ENCODE data around the gene CCDC85B. TPM values are rescaled to one million over a fixed set of nuclear protein-coding genes. Genes with fewer than 3 reads are reported as not detected.
"Not testable (repeated sequence)": the region's sequence is repeated elsewhere in the genome, so short reads cannot be mapped to it uniquely, and the experiment has no call there.

The CCDC85B gene
- total RNA-seq, 1 donor from 2014 or later = 26.6 TPM

DNA sequence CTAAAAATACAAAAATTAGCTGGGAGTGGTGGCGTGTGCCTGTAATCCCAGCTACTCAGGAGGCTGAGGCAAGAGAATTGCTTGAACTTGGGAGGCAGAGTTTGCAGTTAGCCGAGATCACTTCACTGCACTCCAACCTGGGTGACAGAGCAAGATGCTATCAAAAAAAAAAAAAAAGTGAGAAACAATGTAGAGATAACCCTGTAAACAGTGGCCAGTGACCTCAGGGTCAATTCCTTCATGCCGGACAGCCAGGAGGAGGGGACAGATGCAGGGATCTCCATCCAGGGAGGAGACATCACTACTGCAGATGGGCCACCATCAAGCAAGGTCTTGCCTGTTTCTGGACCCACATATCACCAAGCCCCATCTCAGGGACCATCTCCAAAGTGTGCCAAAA lies 42.7 kb upstream of the CCDC85B start:
- H3K9me3 Mint-ChIP-seq (ENCODE audit: low read depth) = peaks cover 3% of the 10 kb centered on the region
- H3K4me3 Mint-ChIP-seq (ENCODE audit: unreplicated experiment) = no peak overlapping the region
- no peaks in the 10 kb centered on the region for H3K27me3 Mint-ChIP-seq (ENCODE audit: low read depth)
- peaks cover 10% of the 10 kb centered on the region for H3K36me3 Mint-ChIP-seq (ENCODE audit: low read depth)
- H3K27ac Mint-ChIP-seq (ENCODE audit: unreplicated experiment) = no peak overlapping the region
- no peak for TF ChIP-seq CTCF (IDR thresholded peaks at IDR 0.05)
- DNase-seq (ENCODE audit: low spot score) = no peak
- H3K4me1 Mint-ChIP-seq (ENCODE audit: low read depth) = no peaks in the 10 kb centered on the region

DNA sequence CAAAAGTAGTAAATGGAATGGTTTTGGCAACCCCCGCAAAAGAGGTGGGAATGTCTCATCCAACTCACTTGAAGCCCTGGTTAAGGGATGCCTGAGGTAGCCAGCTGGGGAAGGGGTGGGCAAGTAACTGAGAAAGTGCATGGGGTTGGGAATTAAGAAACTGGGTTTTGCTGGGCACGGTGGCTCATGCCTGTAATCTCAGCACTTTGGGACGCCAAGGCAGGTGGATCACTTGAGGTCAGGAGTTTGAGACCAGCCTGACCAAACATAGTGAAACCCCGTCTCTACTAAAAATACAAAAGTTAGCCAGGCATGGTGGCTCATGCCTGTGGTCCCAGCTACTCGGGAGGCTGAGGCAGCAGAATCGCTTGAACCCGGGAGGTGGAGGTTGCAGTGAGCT lies 41.8 kb upstream of the CCDC85B start:
- not testable (repeated sequence) for H3K27me3 Mint-ChIP-seq (ENCODE audit: low read depth); H3K4me1 Mint-ChIP-seq (ENCODE audit: low read depth); H3K4me3 Mint-ChIP-seq (ENCODE audit: unreplicated experiment); DNase-seq (ENCODE audit: low spot score); H3K9me3 Mint-ChIP-seq (ENCODE audit: low read depth); H3K27ac Mint-ChIP-seq (ENCODE audit: unreplicated experiment)
- H3K36me3 Mint-ChIP-seq (ENCODE audit: low read depth) = peaks cover 15% of the 10 kb centered on the region

DNA sequence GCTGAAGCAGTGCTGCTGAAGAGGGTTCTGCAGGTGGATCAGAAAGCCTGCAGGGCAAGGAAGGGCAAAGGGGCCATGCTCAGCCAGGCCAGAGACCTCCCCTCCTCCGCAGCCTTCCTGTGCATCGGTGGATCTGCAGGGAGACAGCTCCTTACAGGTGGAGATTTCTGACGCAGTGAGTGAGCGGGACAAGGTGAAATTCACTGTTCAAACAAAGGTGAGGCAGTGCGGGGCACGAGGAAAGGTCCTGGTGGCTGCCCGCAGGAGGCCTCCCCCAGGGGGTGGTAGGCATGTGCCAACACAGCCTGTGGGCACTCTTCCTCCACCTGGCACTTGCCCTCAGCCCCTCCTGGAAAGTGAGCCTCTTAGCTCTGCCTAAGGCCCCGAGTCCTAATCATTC lies 41.1 kb upstream of the CCDC85B start:
- DNase-seq (ENCODE audit: low spot score) = no peak
- no peak overlapping the region for H3K4me3 Mint-ChIP-seq (ENCODE audit: unreplicated experiment)
- H3K9me3 Mint-ChIP-seq (ENCODE audit: low read depth) = peaks cover 3% of the 10 kb centered on the region
- TF ChIP-seq CTCF (IDR thresholded peaks at IDR 0.05) = no peak
- peaks cover 20% of the 10 kb centered on the region for H3K36me3 Mint-ChIP-seq (ENCODE audit: low read depth)
- H3K27me3 Mint-ChIP-seq (ENCODE audit: low read depth) = no peaks in the 10 kb centered on the region
- peaks cover 8% of the 10 kb centered on the region for H3K4me1 Mint-ChIP-seq (ENCODE audit: low read depth)
- no peak overlapping the region for H3K27ac Mint-ChIP-seq (ENCODE audit: unreplicated experiment)

- H3K9me3 Mint-ChIP-seq (ENCODE audit: low read depth) = peaks cover 3% of the 10 kb centered on the region
- H3K27ac Mint-ChIP-seq (ENCODE audit: unreplicated experiment) = no peak overlapping the region
- H3K36me3 Mint-ChIP-seq (ENCODE audit: low read depth) = peaks cover 25% of the 10 kb centered on the region
- no peaks in the 10 kb centered on the region for H3K27me3 Mint-ChIP-seq (ENCODE audit: low read depth)
- no peak for TF ChIP-seq CTCF (IDR thresholded peaks at IDR 0.05)
- DNase-seq (ENCODE audit: low spot score) = no peak
- peaks cover 12% of the 10 kb centered on the region for H3K4me1 Mint-ChIP-seq (ENCODE audit: low read depth)
- no peak overlapping the region for H3K4me3 Mint-ChIP-seq (ENCODE audit: unreplicated experiment)
Measured at GRCh38 chr11:65849771-65850216, 40.7 kb upstream of the CCDC85B start.

DNA sequence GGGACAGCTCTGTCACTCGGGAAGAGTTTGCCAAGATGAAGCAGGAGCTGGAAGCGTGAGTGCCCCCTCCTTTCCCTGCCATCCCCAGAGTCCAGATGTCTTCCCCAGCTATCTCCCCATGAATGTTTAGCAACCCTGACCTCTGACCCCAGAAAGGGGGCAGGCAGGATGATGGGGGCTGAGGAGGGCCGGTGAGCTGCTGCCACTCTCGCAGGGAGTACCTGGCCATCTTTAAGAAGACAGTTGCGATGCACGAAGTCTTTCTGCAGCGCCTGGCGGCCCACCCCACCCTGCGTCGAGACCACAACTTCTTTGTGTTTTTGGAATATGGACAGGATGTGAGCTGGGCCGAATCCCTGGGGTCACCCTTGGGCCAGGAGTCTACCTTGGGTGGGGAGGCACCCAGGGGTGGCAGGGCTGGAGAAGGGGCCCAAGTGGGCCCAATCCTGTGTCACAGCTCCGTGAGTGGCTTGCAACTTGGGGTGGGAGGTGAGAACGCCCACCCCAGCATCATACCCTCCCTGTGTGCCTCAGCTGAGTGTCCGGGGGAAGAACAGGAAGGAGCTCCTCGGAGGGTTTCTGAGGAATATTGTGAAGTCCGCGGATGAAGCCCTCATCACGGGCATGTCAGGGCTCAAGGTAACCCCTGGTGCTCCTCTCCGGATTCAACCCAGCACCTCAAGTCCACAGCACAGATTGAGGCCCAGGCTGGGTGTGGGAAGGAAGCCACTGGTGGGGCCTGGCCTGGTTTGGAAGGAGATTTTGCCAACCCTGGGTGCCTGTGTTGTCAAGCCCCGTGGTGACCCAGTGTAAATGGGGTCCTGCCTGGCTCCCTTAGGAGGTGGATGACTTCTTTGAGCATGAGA lies 40.0 kb upstream of the CCDC85B start:
- Mint-ChIP-seq H3K36me3 (ENCODE audit: low read depth) (peaks cover 29% of the 10 kb centered on the region), H3K4me3 (ENCODE audit: unreplicated experiment) (no peak overlapping the region), H3K4me1 (ENCODE audit: low read depth) (peaks cover 17% of the 10 kb centered on the region), H3K9me3 (ENCODE audit: low read depth) (peaks cover 3% of the 10 kb centered on the region), H3K27me3 (ENCODE audit: low read depth) (no peaks in the 10 kb centered on the region), H3K27ac (ENCODE audit: unreplicated experiment) (no peak overlapping the region)
- DNase-seq (ENCODE audit: low spot score) = no peak
- no peak for TF ChIP-seq CTCF (IDR thresholded peaks at IDR 0.05)
